Measurements from ENCODE around the gene TRAF3IP3.

TRAF3IP3 gene

DNA sequence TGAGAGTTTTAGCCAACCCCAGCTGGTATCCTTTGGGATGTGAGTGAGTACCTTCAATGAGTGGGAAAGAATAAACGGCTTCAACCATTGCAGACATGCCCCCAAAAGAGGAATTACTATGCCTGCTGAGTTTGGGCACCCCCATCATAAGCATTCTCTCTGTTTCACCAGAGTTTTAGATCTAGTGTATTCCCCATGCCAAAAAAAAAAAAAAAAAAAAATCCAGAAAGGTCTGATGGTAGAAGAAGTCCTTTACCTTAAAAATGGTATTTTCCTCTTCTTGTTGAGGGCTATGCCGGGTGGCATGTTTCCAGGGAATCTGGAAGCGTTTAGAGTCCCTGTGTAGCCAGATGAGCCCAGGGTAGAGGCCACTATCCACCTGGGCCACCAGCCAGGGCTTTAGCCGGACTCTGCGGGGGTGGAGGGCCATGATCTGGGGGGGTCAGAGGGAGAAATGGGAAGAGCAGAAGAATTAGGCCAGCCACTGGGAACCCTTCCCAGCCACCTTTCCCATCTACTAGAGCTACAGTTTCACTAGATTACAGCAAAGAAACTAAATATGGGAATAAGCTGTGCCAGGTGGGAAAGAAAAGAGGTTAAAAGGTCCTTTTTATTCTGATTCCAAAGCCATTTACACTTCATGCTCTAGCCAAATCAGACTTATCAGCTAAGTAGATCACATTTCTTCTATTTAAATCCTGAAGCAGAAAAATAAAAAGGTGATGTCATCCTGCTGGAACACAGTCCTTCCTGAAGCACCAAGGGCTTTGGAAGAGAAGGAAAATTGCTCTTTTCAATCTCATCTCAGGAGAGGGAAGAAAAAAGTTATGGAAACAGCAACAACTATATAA, 45.4 kb downstream of the TRAF3IP3 start:
- DNase-seq (ENCODE audit: low spot score): no peak
- TF ChIP-seq, protein P1, sequence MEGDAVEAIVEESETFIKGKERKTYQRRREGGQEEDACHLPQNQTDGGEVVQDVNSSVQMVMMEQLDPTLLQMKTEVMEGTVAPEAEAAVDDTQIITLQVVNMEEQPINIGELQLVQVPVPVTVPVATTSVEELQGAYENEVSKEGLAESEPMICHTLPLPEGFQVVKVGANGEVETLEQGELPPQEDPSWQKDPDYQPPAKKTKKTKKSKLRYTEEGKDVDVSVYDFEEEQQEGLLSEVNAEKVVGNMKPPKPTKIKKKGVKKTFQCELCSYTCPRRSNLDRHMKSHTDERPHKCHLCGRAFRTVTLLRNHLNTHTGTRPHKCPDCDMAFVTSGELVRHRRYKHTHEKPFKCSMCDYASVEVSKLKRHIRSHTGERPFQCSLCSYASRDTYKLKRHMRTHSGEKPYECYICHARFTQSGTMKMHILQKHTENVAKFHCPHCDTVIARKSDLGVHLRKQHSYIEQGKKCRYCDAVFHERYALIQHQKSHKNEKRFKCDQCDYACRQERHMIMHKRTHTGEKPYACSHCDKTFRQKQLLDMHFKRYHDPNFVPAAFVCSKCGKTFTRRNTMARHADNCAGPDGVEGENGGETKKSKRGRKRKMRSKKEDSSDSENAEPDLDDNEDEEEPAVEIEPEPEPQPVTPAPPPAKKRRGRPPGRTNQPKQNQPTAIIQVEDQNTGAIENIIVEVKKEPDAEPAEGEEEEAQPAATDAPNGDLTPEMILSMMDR (IDR thresholded peaks at IDR 0.05; ENCODE audit: borderline replicate concordance, control extremely low read depth, extremely low read depth, insufficient read depth, missing control alignments): no peak

DNA sequence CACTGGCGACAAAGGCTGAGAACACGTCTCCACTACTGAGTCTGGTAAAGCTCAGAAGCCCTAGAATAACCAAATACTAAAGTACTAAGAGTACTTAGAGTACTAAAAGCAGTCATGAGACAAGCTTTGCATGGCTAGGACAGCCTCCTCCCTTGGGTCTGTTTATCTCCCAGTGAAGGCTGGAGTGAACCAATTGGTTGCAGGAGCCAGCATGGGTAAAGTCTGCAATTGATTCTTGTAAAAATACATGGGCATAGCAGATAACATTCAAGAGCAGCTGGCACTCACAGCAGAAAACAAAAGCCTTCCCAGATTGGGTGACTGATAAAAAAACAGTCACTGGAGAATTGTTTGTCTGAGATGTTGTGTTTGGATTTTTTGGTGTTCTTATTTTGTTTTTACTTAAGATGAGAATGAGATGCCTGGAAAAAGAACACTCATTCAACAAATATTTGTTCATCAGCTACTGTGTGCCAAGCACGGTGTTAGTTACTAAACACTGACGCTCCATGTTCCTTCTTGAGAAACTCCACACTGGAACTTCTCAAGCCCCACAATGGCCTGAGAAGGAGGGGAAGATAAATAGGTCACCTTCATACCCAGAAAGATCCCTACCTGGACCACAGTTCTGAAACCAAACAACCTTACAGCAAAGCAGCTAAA, 46.4 kb downstream of the TRAF3IP3 start:
- TF ChIP-seq, protein P1 (IDR thresholded peaks at IDR 0.05; ENCODE audit: borderline replicate concordance, control extremely low read depth, extremely low read depth, insufficient read depth, missing control alignments): no peak
- DNase-seq (ENCODE audit: low spot score): no peak
- in situ Hi-C loops (cut with MboI; ENCODE audit: low sequenced_read_pairs, unreplicated experiment): no loop called here

More for the DNA sequence above, 45.4 kb downstream of the TRAF3IP3 start:
- in situ Hi-C loops (cut with MboI; ENCODE audit: low sequenced_read_pairs, unreplicated experiment): no loop called here

DNA sequence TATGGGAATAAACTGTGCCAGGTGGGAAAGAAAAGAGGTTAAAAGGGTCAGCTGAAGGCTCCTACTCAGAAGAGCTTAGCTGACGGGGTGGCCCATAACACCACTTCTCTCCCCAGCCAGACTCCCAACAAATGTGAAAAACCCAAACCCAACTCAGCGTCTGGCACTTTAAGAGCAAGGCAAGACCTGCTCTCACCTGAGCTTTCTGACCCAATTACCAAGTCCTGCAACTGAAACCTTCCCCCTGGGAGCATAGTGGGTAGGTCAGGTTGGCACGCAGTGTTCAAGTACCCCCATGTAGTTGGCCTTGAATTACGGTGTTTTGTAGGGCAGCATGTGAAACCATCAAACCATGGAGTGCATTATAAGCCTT, 46.9 kb downstream of the TRAF3IP3 start:
- in situ Hi-C loops (cut with MboI; ENCODE audit: low sequenced_read_pairs, unreplicated experiment): no loop called here
- TF ChIP-seq, protein P1 (IDR thresholded peaks at IDR 0.05; ENCODE audit: borderline replicate concordance, control extremely low read depth, extremely low read depth, insufficient read depth, missing control alignments): no peak

DNA sequence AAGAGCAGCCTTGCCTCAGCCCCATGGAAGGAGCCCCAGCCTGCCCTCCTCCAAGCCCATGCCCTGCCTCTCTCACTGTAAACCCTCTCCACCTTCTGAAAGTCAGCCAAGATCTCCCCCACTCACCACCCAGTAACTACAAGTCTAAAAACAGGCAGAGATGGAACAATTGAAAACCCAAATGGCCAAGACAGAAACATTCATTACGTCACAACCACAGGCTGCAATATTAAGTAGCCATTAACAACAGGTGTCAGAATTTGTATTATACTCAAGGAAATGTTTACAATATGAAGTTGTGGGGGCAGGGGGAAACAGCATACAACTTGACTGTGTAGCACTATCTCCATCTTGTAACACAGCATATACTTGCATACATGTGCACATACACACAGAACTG, 47.7 kb downstream of the TRAF3IP3 start:
- TF ChIP-seq, protein P1 (IDR thresholded peaks at IDR 0.05; ENCODE audit: borderline replicate concordance, control extremely low read depth, extremely low read depth, insufficient read depth, missing control alignments): no peak
- no peak for DNase-seq (ENCODE audit: low spot score)

More for the DNA sequence above, 46.9 kb downstream of the TRAF3IP3 start:
- DNase-seq (ENCODE audit: low spot score): no peak

DNA sequence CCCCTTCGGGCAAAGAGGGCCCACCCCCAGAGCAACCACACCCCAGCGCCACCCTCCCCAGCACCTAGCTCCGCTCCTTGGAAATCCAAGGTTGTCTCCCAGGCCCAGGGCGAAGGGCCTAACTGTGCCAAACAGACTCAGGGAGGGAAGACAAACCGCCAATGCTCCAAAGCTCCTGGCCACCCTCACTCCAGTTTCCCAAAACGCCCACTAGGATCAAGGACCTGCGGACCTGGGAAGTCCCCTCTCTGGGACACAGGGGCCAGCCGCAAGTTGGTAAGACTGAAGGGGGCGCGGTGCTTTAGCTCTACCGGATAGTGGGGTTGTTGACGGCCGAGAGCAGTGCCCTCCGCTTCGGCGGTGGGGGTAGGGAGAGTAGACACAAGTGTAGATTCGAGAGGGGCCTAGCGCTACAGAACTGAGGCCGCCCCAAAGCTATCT, 49.5 kb downstream of the TRAF3IP3 start:
- TF ChIP-seq, protein P1 (IDR thresholded peaks at IDR 0.05; ENCODE audit: borderline replicate concordance, control extremely low read depth, extremely low read depth, insufficient read depth, missing control alignments): no peak
- in situ Hi-C loops (cut with MboI; ENCODE audit: low sequenced_read_pairs, unreplicated experiment): no loop called here
- DNase-seq (ENCODE audit: low spot score): no peak

More for the DNA sequence above, 47.7 kb downstream of the TRAF3IP3 start:
- in situ Hi-C loops (cut with MboI; ENCODE audit: low sequenced_read_pairs, unreplicated experiment): no loop called here

DNA sequence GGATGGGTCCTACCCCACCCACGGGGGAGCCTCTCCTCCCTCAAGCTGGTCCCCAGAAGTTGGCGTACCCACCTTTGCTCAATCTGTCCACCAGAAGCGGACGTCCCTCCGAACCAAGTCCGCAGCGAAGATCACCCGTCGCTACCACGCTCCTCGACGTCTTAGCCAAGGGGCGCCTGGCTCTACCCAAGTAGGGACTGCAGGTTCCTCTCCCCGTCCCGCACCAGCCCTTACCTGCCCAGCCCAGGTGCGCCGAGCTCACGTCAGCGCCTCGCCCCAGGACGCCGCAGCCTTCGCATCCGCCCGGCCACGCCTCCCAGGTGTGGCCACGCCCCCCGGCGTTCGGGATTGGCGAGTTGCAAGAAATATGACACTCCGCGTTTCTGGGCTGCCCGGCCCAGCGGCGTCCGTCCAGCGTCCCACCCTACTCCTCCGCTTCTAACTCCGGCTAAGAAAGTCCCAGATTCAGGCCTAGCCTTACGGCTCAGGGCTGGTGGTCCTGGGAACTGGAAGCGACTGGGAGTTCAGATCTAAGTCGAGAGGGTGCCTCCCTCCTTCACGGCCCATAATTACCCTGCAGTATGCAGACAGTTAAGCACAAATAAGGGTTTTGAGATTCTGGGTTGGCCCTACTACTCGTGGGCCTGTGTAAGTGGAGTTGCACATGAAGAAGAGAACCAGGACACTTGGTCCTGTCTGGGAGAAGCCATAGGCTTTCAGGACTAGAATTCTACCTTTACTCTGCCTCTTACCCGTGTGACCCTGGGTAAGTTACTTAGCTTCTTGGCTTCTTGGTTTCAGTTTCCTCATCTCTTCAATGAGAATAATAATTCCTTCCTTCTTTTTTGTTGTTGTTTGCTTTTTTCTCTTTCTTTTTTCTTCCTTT, 50.3 kb downstream of the TRAF3IP3 start, which contains the start of gene IRF6:
Gene IRF6 (minus strand): TSS at position 268 of the 886 bp plus-strand sequence. CDS start 4,729 bp downstream, outside the sequence.
- peak; percentile 93 for DNase-seq (ENCODE audit: low spot score)
- TF ChIP-seq, protein P1 (IDR thresholded peaks at IDR 0.05; ENCODE audit: borderline replicate concordance, control extremely low read depth, extremely low read depth, insufficient read depth, missing control alignments): no peak
- in situ Hi-C loops (cut with MboI; ENCODE audit: low sequenced_read_pairs, unreplicated experiment): no loop called here

Measured in GM13976 (cell line).